ENCODE results near the gene NEDD4L.

DNA sequence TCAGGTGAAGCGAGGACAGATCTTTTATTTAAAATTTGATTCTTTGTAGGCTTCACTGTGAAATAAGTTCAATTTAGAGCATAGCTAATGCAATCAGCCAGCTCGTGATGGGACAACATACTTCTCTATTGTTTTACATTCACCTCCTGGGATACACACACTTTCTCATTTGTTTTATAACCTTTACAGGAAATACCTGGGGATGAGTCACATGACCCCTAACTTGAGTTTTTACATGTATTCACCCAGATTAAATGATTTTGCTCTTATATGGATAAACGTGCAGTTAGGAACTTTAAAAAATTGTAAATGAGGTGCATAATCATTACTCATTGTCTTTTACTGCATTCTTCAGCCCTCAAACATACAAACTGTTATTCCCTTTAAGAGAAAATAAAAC, 152.1 kb downstream of the NEDD4L start:
- TF ChIP-seq, protein P1, sequence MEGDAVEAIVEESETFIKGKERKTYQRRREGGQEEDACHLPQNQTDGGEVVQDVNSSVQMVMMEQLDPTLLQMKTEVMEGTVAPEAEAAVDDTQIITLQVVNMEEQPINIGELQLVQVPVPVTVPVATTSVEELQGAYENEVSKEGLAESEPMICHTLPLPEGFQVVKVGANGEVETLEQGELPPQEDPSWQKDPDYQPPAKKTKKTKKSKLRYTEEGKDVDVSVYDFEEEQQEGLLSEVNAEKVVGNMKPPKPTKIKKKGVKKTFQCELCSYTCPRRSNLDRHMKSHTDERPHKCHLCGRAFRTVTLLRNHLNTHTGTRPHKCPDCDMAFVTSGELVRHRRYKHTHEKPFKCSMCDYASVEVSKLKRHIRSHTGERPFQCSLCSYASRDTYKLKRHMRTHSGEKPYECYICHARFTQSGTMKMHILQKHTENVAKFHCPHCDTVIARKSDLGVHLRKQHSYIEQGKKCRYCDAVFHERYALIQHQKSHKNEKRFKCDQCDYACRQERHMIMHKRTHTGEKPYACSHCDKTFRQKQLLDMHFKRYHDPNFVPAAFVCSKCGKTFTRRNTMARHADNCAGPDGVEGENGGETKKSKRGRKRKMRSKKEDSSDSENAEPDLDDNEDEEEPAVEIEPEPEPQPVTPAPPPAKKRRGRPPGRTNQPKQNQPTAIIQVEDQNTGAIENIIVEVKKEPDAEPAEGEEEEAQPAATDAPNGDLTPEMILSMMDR (IDR thresholded peaks at IDR 0.05) = no peak
- no peak for TF ChIP-seq POLR2A (IDR thresholded peaks at IDR 0.05)

Measured in testis (tissue), 2 donors.